ENCODE data around the gene UAP1.

UAP1 gene

DNA sequence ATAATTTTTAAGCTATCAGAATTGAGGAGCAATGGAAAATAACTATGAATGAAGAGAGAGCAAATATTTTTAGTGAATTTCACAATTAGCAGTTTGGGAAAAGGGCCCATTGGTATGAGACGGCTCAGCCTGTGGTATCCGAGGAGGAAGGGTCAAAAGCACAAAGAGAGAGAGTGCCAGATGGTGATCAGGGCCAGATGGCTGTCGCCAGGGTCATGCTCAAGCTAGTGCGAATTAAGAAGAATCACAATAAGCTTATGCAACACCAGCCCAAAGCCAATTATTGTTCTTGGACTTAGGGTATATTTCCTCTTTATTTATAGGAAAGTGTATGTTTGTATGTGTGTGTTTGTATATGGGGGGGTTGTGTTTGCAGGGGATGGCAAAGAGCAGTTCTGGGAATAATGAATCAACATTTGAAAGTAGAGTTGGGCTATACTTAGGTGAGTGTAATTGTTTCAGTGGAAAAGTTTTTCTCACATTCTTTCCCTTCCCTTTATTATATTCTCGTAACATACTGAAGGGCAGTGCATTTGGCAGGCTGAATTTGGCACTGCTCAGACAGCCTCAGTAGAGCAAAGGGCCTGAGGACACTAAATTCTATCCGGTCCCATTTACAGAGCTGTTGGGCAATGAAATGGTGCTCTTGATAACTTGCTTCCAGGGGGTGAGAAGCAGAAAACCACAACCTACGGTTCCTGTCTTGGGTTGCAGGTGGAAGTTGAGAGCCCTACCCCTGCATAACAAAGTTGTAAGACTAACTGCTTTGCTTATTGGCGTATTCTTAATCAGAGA lies 51.3 kb downstream of the UAP1 start:
- Histone ChIP-seq H3K27ac (ENCODE audit: low read depth, low read length) (no peak overlapping the region), H3K27me3 (ENCODE audit: control insufficient read depth, insufficient read depth, low read length) (no peaks in the 10 kb centered on the region), H3K4me3 (ENCODE audit: low read depth, low read length) (no peak overlapping the region), H3K9me3 (ENCODE audit: control insufficient read depth, insufficient read depth, low read depth, low read length) (peaks cover 14% of the 10 kb centered on the region), H3K4me1 (ENCODE audit: control insufficient read depth, insufficient read depth, low read length) (no peaks in the 10 kb centered on the region), H3K36me3 (ENCODE audit: control insufficient read depth, insufficient read depth, low read length) (no peaks in the 10 kb centered on the region), H3K9ac (ENCODE audit: low read length) (no peak overlapping the region)

DNA sequence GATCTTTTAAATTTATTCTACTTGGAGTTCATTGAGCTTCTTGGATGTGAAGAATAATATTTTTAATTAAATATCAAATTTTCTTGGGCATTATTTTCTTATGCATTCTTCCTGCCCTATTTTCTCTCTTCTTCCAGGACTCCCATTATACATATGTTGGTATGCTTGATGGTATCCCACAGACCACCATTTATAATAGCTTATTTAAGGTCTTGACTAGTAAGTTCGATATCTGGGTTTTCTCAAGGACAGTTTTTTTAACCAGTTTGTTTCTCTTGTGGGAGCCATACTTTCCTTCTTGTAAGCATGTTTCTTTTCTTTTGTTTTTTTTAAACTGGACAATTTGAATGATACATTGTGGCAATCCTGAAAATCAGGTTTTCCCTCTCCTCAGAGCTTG lies 55.3 kb downstream of the UAP1 start:
- H3K27ac ChIP-seq (ENCODE audit: low read depth, low read length): no peak overlapping the region
- H3K36me3 ChIP-seq (ENCODE audit: control insufficient read depth, insufficient read depth, low read length): no peaks in the 10 kb centered on the region
- no peak overlapping the region for H3K4me3 ChIP-seq (ENCODE audit: low read depth, low read length)
- H3K27me3 ChIP-seq (ENCODE audit: control insufficient read depth, insufficient read depth, low read length): no peaks in the 10 kb centered on the region
- no peak overlapping the region for H3K9ac ChIP-seq (ENCODE audit: low read length)
- peaks cover 14% of the 10 kb centered on the region for H3K9me3 ChIP-seq (ENCODE audit: control insufficient read depth, insufficient read depth, low read depth, low read length)
- no peaks in the 10 kb centered on the region for H3K4me1 ChIP-seq (ENCODE audit: control insufficient read depth, insufficient read depth, low read length)

DNA sequence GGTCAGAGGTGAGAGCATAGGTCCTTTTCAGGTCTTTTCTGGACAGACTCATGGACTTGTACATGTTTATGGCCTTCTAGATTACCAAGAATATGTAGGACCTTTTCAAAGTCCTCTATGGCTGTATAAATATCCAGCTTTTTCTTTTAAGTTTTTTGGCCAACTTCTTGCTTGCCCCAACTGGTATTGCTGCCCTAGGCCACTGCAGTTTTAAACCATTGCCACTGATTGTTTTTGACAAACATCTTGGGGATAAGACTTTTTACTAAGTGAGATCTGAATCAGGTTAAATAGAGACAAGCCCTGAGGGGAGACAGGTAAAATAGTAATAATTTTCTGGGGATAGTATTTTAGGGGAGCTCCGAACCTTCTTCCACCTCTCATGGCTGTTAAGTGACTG lies 56.0 kb downstream of the UAP1 start:
- Histone ChIP-seq H3K27me3 (ENCODE audit: control insufficient read depth, insufficient read depth, low read length) (no peaks in the 10 kb centered on the region), H3K36me3 (ENCODE audit: control insufficient read depth, insufficient read depth, low read length) (no peaks in the 10 kb centered on the region), H3K9me3 (ENCODE audit: control insufficient read depth, insufficient read depth, low read depth, low read length) (peaks cover 14% of the 10 kb centered on the region), H3K4me1 (ENCODE audit: control insufficient read depth, insufficient read depth, low read length) (no peaks in the 10 kb centered on the region), H3K9ac (ENCODE audit: low read length) (no peak overlapping the region), H3K27ac (ENCODE audit: low read depth, low read length) (no peak overlapping the region), H3K4me3 (ENCODE audit: low read depth, low read length) (no peak overlapping the region)

DNA sequence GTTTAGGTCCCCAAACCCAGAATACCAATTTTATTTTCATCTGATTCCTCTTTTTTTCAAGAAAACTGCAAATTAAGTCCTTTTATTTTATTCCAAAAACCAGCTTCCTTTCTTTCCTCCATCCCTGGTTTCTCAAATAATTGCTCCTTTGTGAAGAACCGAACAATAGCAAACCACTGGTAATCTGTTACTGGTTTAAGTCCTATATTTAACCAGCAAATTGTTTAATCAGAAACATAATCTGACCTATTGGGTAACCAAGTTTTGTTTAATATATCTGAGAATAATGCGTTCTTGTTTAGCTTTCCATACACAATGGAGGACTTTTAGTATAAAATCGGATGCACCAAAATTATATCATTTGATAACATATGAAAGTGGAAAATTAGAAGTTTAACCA lies 57.6 kb downstream of the UAP1 start:
- Histone ChIP-seq H3K36me3 (ENCODE audit: control insufficient read depth, insufficient read depth, low read length) (no peaks in the 10 kb centered on the region), H3K9me3 (ENCODE audit: control insufficient read depth, insufficient read depth, low read depth, low read length) (peaks cover 14% of the 10 kb centered on the region), H3K27me3 (ENCODE audit: control insufficient read depth, insufficient read depth, low read length) (no peaks in the 10 kb centered on the region), H3K4me1 (ENCODE audit: control insufficient read depth, insufficient read depth, low read length) (no peaks in the 10 kb centered on the region), H3K9ac (ENCODE audit: low read length) (no peak overlapping the region), H3K4me3 (ENCODE audit: low read depth, low read length) (no peak overlapping the region), H3K27ac (ENCODE audit: low read depth, low read length) (no peak overlapping the region)

DNA sequence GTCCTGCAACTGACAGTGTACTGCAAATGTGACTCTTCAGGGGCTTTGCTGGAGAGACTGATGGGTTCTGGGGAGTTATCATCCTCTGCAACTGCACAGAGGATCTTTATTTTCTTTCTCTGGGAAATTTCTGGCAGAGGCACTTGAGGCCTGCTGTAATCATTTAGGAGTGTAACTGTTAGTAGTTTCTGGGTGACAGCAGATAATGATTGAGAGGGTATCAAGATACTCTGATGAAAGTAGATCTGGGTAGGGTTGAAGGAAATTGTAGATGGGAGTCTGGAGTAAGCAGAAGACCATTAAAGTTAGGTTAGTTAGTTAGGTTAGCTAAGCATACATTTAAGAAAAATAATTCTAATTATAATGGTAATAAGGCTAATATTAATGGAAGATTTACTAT lies 59.7 kb downstream of the UAP1 start:
- H3K9me3 ChIP-seq (ENCODE audit: control insufficient read depth, insufficient read depth, low read depth, low read length): peaks cover 13% of the 10 kb centered on the region
- H3K36me3 ChIP-seq (ENCODE audit: control insufficient read depth, insufficient read depth, low read length): no peaks in the 10 kb centered on the region
- H3K9ac ChIP-seq (ENCODE audit: low read length): no peak overlapping the region
- no peak overlapping the region for H3K4me3 ChIP-seq (ENCODE audit: low read depth, low read length)
- H3K27me3 ChIP-seq (ENCODE audit: control insufficient read depth, insufficient read depth, low read length): no peaks in the 10 kb centered on the region
- H3K4me1 ChIP-seq (ENCODE audit: control insufficient read depth, insufficient read depth, low read length): no peaks in the 10 kb centered on the region
- no peak overlapping the region for H3K27ac ChIP-seq (ENCODE audit: low read depth, low read length)

DNA sequence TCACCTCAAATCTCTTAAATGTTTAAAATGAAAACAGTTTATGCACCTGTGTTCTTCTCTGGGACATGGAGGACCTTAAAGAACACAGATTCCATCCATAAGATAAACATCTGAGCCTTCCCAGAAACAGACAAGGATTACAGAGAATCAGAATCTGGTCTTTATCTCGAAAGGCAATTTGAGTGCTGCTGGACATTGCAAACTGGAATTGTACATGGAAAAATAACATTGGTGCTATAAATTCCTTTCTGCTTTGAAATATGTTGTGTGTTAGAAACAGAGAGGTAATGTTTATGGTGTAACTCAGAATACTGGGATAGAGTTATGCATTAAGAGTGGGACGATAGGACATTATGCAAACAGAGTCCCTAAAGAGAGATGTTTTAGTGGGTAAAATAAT lies 64.2 kb downstream of the UAP1 start:
- Histone ChIP-seq H3K27me3 (ENCODE audit: control insufficient read depth, insufficient read depth, low read length) (no peaks in the 10 kb centered on the region), H3K9ac (ENCODE audit: low read length) (no peak overlapping the region), H3K27ac (ENCODE audit: low read depth, low read length) (no peak overlapping the region)

DNA sequence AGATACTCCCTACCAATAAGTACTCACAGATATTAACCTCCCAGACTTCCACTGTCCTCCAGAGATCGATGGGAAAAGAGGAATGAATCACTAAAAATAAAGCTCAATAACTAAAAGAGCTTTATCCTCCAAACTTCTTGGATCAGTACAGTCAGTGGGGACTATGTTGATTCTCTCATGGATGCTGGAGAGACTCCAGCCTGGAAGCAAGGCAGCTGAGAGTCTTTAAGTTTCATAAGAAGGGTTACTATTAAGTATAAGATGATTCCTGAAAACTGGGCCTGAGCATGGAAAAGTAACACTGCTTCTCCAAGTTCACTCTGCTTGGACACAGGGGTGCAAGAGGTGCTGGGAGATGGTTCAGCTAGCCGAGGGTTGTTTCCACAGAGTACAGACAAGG lies 64.6 kb downstream of the UAP1 start:
- Histone ChIP-seq H3K27ac (ENCODE audit: low read depth, low read length) (no peak overlapping the region), H3K9ac (ENCODE audit: low read length) (no peak overlapping the region), H3K36me3 (ENCODE audit: control insufficient read depth, insufficient read depth, low read length) (no peaks in the 10 kb centered on the region), H3K27me3 (ENCODE audit: control insufficient read depth, insufficient read depth, low read length) (no peaks in the 10 kb centered on the region), H3K9me3 (ENCODE audit: control insufficient read depth, insufficient read depth, low read depth, low read length) (no peaks in the 10 kb centered on the region), H3K4me3 (ENCODE audit: low read depth, low read length) (no peak overlapping the region), H3K4me1 (ENCODE audit: control insufficient read depth, insufficient read depth, low read length) (no peaks in the 10 kb centered on the region)

More for the DNA sequence above, 64.2 kb downstream of the UAP1 start:
- H3K4me1 ChIP-seq (ENCODE audit: control insufficient read depth, insufficient read depth, low read length): no peaks in the 10 kb centered on the region
- no peak overlapping the region for H3K4me3 ChIP-seq (ENCODE audit: low read depth, low read length)
- no peaks in the 10 kb centered on the region for H3K9me3 ChIP-seq (ENCODE audit: control insufficient read depth, insufficient read depth, low read depth, low read length)
- no peaks in the 10 kb centered on the region for H3K36me3 ChIP-seq (ENCODE audit: control insufficient read depth, insufficient read depth, low read length)

DNA sequence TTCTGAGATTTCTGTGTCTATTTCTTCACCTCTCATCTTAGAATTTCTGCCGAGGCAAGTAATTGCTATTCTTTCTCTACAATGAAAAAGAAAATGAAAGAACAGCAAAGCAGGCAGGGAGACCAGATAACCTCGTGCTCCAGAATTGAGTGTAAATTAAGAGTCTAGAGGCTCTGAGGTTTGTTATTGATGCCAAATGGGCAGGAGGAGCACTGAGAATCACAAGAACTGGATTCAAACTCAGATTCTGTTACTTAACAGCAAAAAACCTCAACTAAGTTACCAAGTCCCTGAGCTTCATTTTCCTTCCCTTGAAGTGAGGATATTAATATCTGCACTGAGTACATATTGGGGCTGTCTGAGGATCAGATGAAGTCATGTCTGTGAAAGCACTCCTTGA lies 65.2 kb downstream of the UAP1 start:
- H3K27ac ChIP-seq (ENCODE audit: low read depth, low read length): no peak overlapping the region
- H3K27me3 ChIP-seq (ENCODE audit: control insufficient read depth, insufficient read depth, low read length): no peaks in the 10 kb centered on the region
- H3K9ac ChIP-seq (ENCODE audit: low read length): no peak overlapping the region
- H3K36me3 ChIP-seq (ENCODE audit: control insufficient read depth, insufficient read depth, low read length): no peaks in the 10 kb centered on the region
- no peak overlapping the region for H3K4me3 ChIP-seq (ENCODE audit: low read depth, low read length)
- H3K4me1 ChIP-seq (ENCODE audit: control insufficient read depth, insufficient read depth, low read length): no peaks in the 10 kb centered on the region; the same call in 1 of the 2 replicates
- no peaks in the 10 kb centered on the region for H3K9me3 ChIP-seq (ENCODE audit: control insufficient read depth, insufficient read depth, low read depth, low read length)

DNA sequence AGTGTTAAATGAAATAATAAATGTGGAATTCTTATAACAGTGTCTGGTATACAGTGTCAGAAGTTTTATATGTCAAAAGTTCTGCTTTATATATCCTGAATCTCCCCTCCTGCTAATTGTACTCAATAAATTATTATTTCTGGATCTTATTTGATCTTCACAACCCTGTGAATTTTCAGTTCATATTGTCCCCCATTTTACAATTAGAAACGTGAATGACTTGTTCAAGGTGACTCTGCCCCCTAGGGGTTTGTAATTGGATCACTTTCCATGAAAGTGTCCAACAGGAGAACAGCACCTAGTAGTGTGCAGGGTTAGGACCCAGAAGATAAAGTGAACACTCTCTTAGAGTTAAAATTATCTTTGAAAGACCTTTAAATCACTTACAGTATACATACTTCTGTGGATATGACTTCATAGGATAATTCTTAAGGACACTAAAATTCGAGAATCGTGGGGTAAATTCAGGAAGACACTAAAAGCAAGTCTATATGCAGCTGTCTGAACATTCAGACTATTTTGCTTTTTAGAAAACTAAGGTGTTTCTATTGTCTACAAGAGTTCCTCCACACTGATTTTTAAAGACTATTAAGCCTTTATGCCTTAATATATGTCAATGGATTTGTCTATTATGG lies 66.3 kb downstream of the UAP1 start:
- Histone ChIP-seq H3K9me3 (ENCODE audit: control insufficient read depth, insufficient read depth, low read depth, low read length) (no peaks in the 10 kb centered on the region), H3K4me1 (ENCODE audit: control insufficient read depth, insufficient read depth, low read length) (peaks cover 8% of the 10 kb centered on the region), H3K27ac (ENCODE audit: low read depth, low read length) (no peak overlapping the region), H3K27me3 (ENCODE audit: control insufficient read depth, insufficient read depth, low read length) (no peaks in the 10 kb centered on the region), H3K4me3 (ENCODE audit: low read depth, low read length) (no peak overlapping the region), H3K36me3 (ENCODE audit: control insufficient read depth, insufficient read depth, low read length) (no peaks in the 10 kb centered on the region), H3K9ac (ENCODE audit: low read length) (no peak overlapping the region)

DNA sequence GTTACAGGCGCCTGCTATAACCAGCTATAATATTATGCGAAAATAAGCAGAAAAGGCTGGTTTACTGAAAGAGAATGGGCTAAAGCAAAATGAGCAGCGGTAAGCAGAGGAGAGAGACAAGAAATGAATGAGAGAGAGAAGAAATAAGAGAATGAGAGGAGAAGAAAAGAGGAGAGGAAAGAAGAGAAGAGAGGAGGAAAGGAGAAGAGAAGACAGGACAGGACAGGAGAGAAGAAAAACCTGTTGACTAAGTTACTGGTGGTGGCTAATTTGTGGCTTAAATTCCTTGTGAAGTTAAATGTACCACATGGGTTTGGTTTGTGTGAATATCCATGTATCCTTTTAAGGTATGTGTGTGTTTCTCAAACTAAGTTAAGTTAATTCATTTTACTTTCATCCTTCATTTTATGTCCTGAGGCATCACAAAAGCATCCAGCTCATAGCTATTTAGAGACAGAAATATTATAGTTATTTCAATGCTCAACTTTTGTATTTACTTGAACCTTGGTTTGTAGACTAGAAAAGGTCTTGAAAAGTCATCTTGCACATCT lies 67.6 kb downstream of the UAP1 start:
- H3K9me3 ChIP-seq (ENCODE audit: control insufficient read depth, insufficient read depth, low read depth, low read length): no peaks in the 10 kb centered on the region
- H3K27ac ChIP-seq (ENCODE audit: low read depth, low read length): no peak overlapping the region
- no peaks in the 10 kb centered on the region for H3K36me3 ChIP-seq (ENCODE audit: control insufficient read depth, insufficient read depth, low read length)
- H3K27me3 ChIP-seq (ENCODE audit: control insufficient read depth, insufficient read depth, low read length): no peaks in the 10 kb centered on the region
- H3K4me3 ChIP-seq (ENCODE audit: low read depth, low read length): no peak overlapping the region
- H3K4me1 ChIP-seq (ENCODE audit: control insufficient read depth, insufficient read depth, low read length): peaks cover 13% of the 10 kb centered on the region
- H3K9ac ChIP-seq (ENCODE audit: low read length): no peak overlapping the region

DNA sequence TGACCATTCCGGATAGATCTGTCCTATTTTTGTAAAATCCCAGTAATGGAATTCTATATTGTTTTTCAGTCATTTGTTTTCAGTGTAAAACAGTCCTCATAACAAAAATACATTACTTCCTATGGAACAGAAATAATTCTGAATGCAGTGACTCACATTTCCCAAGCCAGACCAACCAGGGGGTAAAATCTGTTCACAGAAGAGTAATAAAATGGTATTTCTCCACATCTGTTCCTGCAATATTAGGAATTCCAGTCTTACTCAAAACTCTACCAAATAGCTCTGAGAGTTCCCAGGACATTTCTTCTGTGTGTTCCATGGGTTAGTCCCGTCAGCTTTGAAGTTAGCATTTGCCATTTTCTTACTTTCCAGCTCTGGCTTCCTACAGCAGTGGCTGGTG lies 68.1 kb downstream of the UAP1 start:
- Histone ChIP-seq H3K9me3 (ENCODE audit: control insufficient read depth, insufficient read depth, low read depth, low read length) (no peaks in the 10 kb centered on the region), H3K4me3 (ENCODE audit: low read depth, low read length) (no peak overlapping the region), H3K9ac (ENCODE audit: low read length) (no peak overlapping the region), H3K36me3 (ENCODE audit: control insufficient read depth, insufficient read depth, low read length) (no peaks in the 10 kb centered on the region), H3K27ac (ENCODE audit: low read depth, low read length) (no peak overlapping the region), H3K27me3 (ENCODE audit: control insufficient read depth, insufficient read depth, low read length) (no peaks in the 10 kb centered on the region), H3K4me1 (ENCODE audit: control insufficient read depth, insufficient read depth, low read length) (peaks cover 13% of the 10 kb centered on the region)

All from HUES6 (cell line).